ENCODE data around the gene CETN1. TPM values are rescaled to one million over a fixed set of nuclear protein-coding genes. Genes with fewer than 3 reads are reported as not detected.

Gene CETN1
- total RNA-seq, 3 donors from 2014 or later, result not detected

GRCh38 chr18:572091-572830, 7.9 kb upstream of the CETN1 start:
- Histone ChIP-seq H3K4me3 (no peak overlapping the region), H3K9me3 (no peaks in the 10 kb centered on the region), H3K27ac (no peak overlapping the region), H3K27me3 (no peaks in the 10 kb centered on the region), H3K36me3 (no peaks in the 10 kb centered on the region), H3K4me1 (no peaks in the 10 kb centered on the region)
- TF ChIP-seq POLR2A (IDR thresholded peaks at IDR 0.05) (no peak), CTCF (IDR thresholded peaks at IDR 0.05) (no peak)
- intact Hi-C loops (cut with DNase I; ENCODE audit: low total_unique reads), result loop anchor here (5.0 kb wide), 1 partner anchor 465 kb away; no protein-coding TSS in a partner anchor
- DNase-seq (ENCODE audit: low spot score in 2 of 2), result no peak

- H3K27ac ChIP-seq, result no peak overlapping the region
- no peak overlapping the region for H3K4me3 ChIP-seq
- DNase-seq (ENCODE audit: low spot score in 2 of 2), result no peak
- no peaks in the 10 kb centered on the region for H3K9me3 ChIP-seq
- no peaks in the 10 kb centered on the region for H3K27me3 ChIP-seq
- TF ChIP-seq POLR2A (IDR thresholded peaks at IDR 0.05) (no peak), CTCF (IDR thresholded peaks at IDR 0.05) (no peak), POLR2AphosphoS5 (IDR thresholded peaks at IDR 0.05) (no peak)
- H3K4me1 ChIP-seq, result no peaks in the 10 kb centered on the region
- intact Hi-C loops (cut with DNase I; ENCODE audit: low total_unique reads), result loop anchor here (5.0 kb wide), 1 partner anchor 464 kb away; no protein-coding TSS in a partner anchor
- H3K36me3 ChIP-seq, result no peaks in the 10 kb centered on the region
Observed at GRCh38 chr18:572831-573289, 7.3 kb upstream of the CETN1 start.

- DNase-seq (ENCODE audit: low spot score in 2 of 2), result no peak
- H3K27ac ChIP-seq, result no peak overlapping the region
- TF ChIP-seq POLR2AphosphoS5 (IDR thresholded peaks at IDR 0.05), result no peak
- no peak for TF ChIP-seq CTCF (IDR thresholded peaks at IDR 0.05)
- TF ChIP-seq POLR2A (IDR thresholded peaks at IDR 0.05), result no peak
- H3K36me3 ChIP-seq, result no peaks in the 10 kb centered on the region
- intact Hi-C loops (cut with DNase I; ENCODE audit: low total_unique reads), result loop anchor here (5.0 kb wide), 1 partner anchor 464 kb away; no protein-coding TSS in a partner anchor
- no peaks in the 10 kb centered on the region for H3K27me3 ChIP-seq
- H3K9me3 ChIP-seq, result no peaks in the 10 kb centered on the region
- no peak overlapping the region for H3K4me3 ChIP-seq
- H3K4me1 ChIP-seq, result no peaks in the 10 kb centered on the region
Observed at GRCh38 chr18:573385-573784, 6.8 kb upstream of the CETN1 start.

GRCh38 chr18:574149-574860, 5.9 kb upstream of the CETN1 start:
- Histone ChIP-seq H3K9me3 (no peaks in the 10 kb centered on the region), H3K4me3 (no peak overlapping the region), H3K27ac (no peak overlapping the region), H3K4me1 (no peaks in the 10 kb centered on the region), H3K27me3 (no peaks in the 10 kb centered on the region), H3K36me3 (no peaks in the 10 kb centered on the region)
- no peak for DNase-seq (ENCODE audit: low spot score in 2 of 2)
- TF ChIP-seq POLR2AphosphoS5 (IDR thresholded peaks at IDR 0.05) (no peak), CTCF (IDR thresholded peaks at IDR 0.05) (no peak), POLR2A (IDR thresholded peaks at IDR 0.05) (no peak)
- intact Hi-C loops (cut with DNase I; ENCODE audit: low total_unique reads), result loop anchor here (5.0 kb wide), 1 partner anchor 463 kb away; no protein-coding TSS in a partner anchor

Measured in breast epithelium (tissue), 4 donors.